Choroid plexus epithelial cell (primary cell): ENCODE results near the gene SMCO2.

Experiments
- DNase-seq: peaks from one replicate; pipeline ENCODE4 v3.0.0-alpha.2; 2010; ENCODE audit warnings: low read depth
- H3K4me3 ChIP-seq: 2 replicates; pipeline ENCODE4 v1.5.1; 2011; ENCODE audit warnings: low read depth, mild to moderate bottlenecking, control low read depth, low read length, moderate library complexity
- TF ChIP-seq, protein P1 (sequence below): conservative IDR thresholded peaks from 2 replicates; pipeline ENCODE4 v1.5.1; 2011; ENCODE audit warnings: low read depth, mild to moderate bottlenecking, control low read depth, inconsistent platforms, low read length, moderate library complexity

The SMCO2 gene

DNA sequence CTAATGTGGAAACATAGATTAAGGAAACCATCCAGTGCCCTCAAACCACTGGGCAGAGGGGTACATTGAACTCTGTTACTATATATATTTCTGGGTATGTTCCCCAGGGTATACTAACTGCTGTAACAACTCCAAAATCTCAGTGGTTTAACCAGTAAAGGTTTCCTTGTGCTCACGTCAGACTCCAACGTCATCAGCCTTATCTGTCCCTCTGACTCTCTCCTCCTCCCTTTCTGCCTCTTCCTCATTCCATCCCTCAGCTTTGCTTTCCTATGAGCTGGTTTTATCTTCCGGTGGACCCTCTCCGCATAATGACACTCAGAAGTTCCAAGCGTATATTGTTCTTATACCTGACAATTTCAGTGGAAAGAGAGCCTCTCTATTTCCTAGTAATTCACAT is 21.2 kb upstream of the SMCO2 start:
- peak; percentile 18 for DNase-seq
- no peak overlapping the region for H3K4me3 ChIP-seq
- TF ChIP-seq, protein P1, sequence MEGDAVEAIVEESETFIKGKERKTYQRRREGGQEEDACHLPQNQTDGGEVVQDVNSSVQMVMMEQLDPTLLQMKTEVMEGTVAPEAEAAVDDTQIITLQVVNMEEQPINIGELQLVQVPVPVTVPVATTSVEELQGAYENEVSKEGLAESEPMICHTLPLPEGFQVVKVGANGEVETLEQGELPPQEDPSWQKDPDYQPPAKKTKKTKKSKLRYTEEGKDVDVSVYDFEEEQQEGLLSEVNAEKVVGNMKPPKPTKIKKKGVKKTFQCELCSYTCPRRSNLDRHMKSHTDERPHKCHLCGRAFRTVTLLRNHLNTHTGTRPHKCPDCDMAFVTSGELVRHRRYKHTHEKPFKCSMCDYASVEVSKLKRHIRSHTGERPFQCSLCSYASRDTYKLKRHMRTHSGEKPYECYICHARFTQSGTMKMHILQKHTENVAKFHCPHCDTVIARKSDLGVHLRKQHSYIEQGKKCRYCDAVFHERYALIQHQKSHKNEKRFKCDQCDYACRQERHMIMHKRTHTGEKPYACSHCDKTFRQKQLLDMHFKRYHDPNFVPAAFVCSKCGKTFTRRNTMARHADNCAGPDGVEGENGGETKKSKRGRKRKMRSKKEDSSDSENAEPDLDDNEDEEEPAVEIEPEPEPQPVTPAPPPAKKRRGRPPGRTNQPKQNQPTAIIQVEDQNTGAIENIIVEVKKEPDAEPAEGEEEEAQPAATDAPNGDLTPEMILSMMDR, result no peak

DNA sequence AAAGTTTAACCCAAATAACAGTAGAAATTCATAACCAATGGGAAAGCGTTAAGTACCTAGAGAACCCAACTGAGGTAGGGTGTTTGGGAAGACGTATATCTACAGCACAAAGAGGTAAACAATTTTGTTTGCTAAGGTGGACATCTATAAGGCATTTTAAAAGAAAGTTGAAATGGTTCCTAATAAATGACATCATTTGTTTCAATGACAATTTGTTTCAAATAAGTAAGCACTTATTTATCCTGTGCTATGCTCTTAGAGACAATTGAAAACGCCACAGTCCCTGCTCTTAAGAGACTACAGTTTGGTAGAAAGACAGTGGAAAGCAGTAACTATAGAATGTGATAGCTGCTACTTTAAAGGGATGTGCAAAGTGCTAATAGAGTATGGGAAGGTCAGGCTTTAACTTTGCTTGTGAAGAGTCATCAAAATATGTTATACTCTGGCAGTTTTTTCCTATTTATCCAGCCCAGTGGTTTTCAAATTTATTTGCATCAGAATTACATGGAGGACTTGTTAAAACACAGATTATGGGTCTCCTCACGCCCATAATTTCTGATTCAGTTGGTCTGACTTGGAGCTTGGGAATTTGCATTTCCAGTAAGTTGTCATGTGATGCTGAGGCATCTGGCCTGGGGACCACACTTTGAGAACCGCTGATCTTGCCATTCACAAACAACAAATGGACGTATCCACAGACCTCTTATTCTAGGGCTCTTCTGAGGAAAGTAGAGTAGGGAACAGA is 19.6 kb upstream of the SMCO2 start:
- no peak for DNase-seq
- TF ChIP-seq, protein P1, result no peak

DNA sequence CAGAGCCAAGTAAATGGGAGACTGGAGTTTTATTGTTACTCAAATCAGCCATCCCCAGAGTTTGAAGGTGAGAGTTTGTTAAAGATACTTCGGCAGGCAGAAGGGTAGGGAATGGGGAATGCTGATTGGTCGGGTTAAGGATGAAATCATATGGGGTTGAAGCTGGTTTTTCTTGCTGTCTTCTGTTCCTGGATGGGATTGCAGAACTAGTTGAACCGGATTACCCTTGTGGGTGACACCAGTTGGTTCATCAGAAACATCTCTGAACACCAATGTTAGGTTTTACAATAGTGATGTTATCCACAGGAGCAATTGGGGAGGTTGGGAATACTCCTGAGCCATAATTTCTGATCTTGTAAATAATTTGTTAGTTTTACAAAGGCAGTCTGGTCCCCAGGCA is 18.7 kb upstream of the SMCO2 start:
- no peak for DNase-seq
- no peak overlapping the region for H3K4me3 ChIP-seq
- TF ChIP-seq, protein P1, result no peak

More for the DNA sequence above, 19.6 kb upstream of the SMCO2 start:
- H3K4me3 ChIP-seq, result no peak overlapping the region

DNA sequence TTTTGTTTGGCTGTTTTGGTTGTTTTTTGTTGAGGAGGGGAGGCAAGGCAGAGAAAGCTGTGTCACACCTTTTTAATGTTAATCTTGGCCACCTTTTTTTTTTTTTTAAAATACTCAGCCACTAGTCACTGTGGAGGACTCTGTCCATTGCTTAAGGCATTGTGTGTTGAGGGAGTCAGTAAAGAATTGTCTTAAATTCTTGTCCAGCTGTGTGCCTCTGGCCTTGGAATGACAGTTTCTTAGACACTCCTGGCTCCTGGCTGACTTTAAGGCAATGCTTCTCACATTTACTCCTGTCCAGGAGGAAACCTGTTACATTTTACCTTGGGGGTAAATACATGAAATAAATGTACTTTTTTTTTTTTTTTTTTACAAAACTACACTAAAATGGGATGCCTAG is 18.1 kb upstream of the SMCO2 start:
- H3K4me3 ChIP-seq, result no peak overlapping the region
- TF ChIP-seq, protein P1, result no peak
- DNase-seq, result no peak

DNA sequence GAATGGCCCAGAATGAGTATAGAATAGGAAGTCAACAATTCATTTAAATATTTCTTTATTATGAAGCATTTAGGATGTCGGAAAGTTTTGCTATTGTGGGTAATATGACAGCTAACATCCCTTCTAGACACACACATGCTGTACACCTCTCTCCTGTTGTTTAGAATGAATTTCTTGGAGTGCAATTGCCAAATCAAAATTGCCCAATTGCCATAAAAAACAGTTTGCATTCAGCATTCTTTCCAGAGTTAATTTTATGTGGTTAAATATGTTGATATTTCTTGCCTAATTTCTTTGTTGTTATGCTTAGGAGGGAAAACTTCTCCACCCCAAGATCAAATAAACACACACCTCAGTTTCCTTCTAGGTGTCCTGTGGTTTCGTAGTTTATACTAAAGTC is 16.9 kb upstream of the SMCO2 start:
- TF ChIP-seq, protein P1, result no peak
- H3K4me3 ChIP-seq, result no peak overlapping the region
- peak; percentile 12 for DNase-seq

DNA sequence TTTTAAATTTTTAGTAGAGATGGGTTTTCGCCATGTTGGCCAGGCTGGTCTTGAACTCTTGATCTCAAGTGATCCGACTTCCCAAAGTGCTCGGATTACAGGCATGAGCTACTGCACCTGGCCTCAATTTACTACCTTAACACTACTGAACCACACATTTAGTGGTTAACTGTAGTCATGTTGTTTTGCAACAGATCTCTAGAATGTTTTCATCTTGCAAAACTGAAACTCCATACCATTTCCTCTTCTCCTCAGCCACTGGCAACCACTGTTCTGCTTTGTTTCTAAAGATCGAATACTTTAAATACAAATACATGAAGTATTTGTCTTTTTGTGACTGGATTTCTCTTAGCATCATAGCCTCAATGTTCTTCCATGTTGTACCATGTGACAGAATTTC is 15.4 kb upstream of the SMCO2 start:
- peak; percentile 11 for DNase-seq
- no peak overlapping the region for H3K4me3 ChIP-seq
- TF ChIP-seq, protein P1, result no peak
